GM18861 (cell line): ENCODE results near the gene IGLL5.

ENCODE experiments used
- ATAC-seq: cut with Tn5 transposase; IDR thresholded peaks from one replicate; pipeline ENCODE4 v1.9.1; 2021; ENCODE audit not compliant: unreplicated experiment

Gene IGLL5

DNA sequence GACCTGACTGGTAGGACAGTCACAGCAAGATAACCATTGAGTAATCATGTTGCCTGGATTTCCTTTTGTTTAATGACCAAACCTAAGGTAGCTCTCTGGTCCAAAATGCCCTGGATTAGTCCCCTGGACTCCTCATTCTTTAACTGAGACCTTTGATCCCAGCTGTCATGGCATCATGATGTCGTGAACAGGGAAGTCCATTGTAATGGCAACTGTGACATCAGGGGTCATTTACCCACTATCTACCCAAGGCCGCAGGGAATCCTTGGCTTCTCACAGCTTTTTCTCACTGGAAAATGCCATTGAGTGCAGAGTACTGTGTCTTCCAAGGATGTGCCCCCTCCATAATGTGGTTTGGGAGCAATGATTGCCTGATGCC is 29.1 kb upstream of the IGLL5 start:
- ATAC-seq = no peak

DNA sequence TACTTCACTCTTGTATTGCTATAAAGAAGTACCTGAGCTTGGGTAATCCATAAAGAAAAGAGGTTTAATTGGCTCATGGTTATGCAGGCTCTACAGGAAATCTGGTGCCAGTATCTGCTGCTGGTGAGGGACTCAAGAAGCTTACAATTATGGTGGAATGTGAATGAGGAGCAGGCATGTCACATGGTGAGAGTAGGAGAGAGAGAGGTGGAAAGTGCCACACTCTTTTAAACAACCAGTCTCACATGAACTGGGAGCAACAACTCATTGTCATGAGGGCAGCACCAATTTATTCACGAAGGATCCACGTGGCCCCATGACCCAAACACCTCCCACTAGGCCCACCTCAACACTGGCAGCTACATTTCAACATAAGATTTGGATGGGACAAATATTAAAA is 24.6 kb upstream of the IGLL5 start:
- ATAC-seq = no peak

DNA sequence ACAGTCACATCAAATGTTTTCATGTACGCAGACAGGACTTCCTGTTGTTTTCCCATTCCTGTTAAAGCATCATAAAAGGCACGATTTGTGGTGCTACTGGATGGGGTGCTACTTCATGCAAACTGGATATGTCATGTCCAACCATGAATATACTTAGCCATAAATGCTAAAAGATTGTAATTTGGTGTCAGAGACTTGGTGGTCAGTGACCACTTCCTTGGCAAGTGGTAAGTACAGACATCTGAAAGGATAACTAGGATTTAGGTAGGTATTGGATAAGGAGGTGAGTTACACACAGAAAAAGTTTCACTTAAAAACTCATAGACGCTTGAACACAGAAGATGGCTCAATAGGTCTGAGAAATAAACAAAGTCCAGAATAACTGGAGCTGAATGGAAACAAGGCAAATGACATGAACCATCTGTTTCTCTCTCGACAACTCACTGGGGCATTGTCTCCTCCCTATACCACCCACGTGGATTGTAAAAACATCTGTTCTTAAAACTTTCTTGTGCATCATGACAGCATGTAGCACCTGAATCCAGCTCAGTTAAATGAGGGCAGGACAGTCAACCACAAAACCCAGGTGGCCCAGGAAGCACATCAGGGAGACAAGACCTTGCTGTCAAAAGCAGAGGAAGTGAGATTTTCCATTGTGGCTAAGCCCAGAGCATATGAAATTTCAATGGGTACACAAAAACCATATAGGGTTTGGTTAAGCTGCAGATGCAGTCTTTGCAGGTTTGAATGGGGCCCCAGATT is 22.1 kb upstream of the IGLL5 start:
- ATAC-seq = peak; percentile 65

DNA sequence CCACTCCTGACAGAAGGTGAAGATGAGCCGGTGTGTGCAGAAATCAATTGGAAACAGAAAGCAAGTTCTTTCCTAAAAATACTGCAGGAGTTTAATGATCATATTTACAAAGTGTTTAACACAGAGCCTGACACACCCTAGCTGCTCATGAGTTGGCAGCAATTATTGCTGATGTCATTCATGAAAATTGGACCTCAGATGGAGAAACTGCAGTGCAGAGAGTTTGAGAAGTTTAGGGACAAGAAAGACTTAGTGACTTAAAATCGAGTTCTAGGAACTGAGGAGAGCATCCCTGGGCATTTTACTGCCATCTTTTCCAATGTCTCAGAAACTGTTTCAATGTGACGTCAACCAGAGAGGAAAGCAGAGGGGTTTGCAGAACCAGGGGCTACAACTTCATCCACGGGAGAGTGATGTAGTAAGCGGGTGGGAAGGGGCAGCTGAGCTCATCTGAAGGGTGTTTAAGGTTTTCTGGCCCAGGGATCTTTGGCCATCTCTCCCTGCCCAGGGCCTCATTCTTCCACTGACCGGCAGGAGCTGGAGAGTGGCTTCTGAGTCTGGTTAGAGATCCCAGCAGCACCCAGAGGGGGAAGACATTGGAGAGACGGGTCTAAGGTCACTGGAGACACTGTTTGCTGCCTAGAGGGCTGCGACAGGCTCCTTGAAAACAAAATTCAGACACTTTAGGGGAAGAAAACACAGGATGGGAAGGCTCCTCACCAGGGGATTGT is 21.1 kb upstream of the IGLL5 start:
- ATAC-seq = no peak

DNA sequence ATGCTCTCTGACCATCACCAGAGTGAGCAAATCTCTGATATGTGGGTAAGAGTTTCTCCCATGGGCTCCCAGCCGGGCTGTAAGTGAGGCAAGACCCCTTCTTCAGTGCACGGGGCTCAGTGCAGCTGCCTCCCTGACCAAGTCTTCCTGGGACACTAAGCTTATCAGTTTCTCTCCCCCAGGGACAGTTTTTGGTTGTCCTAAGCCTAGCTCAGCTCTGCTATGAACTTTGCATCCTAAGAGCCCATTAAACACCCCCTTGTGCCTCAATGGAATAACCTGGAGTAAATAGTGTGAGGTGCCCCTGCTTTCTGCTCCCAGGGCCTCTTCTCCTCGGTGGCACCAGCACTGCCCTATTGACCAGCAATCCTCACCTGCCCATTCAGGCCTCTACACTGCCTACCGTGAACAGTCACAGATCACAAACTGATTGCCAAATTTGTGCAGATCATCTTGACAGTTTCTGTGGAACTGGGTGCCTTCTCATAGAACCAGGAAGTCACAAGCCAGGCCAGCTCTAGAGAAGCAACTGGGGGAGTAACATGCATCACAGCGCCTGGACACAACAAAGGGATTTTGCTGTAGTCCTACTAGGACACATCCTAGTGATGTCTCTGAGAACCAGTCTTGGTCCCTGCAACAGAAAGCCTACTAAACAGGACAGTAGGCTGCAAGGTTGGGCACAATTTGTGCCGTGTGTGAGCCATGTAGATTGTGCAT is 19.5 kb upstream of the IGLL5 start:
- no peak for ATAC-seq

GRCh38 chr22:22870577-22871404 is 16.8 kb upstream of the IGLL5 start:
- no peak for ATAC-seq

DNA sequence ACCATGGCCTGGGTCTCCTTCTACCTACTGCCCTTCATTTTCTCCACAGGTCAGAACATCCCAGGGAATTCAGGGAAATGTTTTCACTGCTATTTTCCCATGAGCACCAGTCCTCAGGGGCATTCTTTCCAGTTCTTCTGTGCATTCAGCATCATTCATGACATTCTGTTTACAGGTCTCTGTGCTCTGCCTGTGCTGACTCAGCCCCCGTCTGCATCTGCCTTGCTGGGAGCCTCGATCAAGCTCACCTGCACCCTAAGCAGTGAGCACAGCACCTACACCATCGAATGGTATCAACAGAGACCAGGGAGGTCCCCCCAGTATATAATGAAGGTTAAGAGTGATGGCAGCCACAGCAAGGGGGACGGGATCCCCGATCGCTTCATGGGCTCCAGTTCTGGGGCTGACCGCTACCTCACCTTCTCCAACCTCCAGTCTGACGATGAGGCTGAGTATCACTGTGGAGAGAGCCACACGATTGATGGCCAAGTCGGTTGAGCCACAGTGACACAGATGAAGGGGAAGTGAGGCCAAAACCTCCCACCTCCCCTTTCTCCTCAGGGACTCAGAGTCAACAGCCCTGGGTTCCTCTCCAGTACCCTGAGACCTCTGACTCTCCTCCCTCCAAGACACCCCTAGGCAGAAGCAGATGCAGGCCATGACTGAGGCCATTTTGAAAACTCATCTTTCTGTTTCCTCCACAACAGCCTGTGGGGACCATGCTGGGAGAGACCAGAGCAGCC is 15.9 kb upstream of the IGLL5 start:
- ATAC-seq = no peak

DNA sequence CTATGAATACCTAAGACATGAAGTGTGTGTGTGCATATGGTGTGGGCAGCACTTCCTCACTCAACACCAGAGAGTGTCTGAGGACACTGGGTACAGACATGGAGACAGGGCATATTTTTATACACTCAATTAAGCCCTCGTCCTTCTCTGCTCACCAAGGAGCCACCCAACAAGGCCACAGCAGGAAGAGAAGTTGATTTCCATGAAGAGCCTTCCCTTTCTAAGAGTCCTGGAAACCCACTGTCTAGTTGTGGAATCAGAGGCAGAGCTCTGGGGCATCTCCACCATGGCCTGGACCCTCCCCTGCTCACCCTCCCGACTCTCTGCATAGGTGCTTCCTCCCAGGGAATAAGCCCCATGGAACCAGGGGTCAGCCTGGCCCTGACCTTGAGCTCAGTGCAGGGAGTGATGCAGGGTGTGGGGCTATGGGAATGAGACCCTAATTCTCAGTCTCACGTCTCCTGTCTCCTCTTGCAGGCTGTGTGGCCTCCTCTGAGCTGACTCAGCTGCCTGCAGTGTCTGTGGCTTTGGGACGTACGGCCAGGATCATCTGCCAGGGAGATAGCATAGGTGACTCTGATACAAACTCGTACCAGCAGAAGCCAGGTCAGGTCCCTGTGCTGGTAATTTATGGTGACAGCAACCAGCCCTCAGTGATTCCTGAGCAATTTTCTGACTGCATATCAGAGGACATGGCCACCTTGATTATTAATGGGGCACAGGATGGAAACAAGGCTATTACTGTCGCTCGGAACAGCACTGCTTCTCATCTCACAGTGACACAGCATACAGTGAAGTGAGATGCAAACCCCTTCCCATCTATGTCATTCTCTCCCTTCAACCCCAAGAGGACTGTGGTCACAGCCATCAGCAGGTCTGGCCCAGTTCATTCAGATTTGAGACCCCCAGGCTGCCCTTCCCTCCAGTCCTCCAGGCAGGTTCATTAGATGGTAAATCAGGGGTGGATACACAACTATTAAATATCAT is 14.6 kb upstream of the IGLL5 start:
- no peak for ATAC-seq

DNA sequence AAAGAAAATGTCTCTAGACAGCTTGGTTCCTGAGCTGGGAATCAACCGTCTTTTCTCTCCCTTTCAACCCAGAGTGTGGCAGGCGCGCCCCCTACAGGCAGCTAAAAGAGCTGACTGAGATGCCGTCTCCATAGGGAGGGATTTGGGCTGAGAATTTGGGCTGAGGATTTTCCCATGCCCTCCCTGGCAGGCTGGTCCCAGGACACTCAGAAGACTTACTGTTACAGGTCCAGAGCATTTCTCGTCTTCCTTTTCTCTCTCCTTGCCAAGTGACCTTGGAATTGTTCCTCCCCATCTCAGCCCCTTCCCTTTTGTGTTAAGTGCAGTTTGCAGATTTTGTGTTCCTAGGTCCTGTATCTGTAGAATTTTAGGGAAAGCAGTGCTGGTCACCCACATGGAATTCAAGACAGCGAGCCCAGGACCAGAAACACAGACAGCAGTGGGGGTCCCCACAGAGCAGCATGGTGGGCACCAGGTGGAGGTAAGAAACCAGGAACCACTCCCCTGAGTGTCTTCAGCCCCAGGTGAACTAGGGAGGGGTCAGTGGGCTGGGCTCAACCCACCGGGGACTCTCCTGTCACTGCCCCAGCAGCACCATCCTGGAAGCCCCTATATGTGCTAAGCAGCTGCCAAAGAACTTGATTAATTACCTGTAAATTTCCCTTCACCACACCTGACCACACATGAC is 9.9 kb upstream of the IGLL5 start:
- ATAC-seq = no peak

- ATAC-seq = no peak
Observed at GRCh38 chr22:22878211-22878570, 9.4 kb upstream of the IGLL5 start.

- ATAC-seq = no peak
Observed at GRCh38 chr22:22878801-22879674, 8.6 kb upstream of the IGLL5 start.

GRCh38 chr22:22879675-22880155 is 7.9 kb upstream of the IGLL5 start:
- no peak for ATAC-seq

DNA sequence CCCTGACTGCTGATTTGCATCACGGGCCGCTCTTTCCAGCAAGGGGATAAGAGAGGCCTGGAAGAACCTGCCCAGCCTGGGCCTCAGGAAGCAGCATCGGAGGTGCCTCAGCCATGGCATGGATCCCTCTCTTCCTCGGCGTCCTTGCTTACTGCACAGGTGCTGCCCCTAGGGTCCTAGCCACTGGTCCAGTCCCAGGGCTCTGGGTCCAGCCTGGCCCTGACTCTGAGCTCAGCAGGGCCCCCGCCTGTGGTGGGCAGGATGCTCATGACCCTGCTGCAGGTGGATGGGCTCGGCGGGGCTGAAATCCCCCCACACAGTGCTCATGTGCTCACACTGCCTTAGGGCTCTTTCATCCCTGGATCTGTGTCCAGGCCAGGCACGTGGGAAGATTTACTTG is 7.0 kb upstream of the IGLL5 start:
- ATAC-seq = no peak

GRCh38 chr22:22881116-22882000 is 6.3 kb upstream of the IGLL5 start:
- ATAC-seq = no peak

- no peak for ATAC-seq
Observed at GRCh38 chr22:22882033-22882717, 5.4 kb upstream of the IGLL5 start.

DNA sequence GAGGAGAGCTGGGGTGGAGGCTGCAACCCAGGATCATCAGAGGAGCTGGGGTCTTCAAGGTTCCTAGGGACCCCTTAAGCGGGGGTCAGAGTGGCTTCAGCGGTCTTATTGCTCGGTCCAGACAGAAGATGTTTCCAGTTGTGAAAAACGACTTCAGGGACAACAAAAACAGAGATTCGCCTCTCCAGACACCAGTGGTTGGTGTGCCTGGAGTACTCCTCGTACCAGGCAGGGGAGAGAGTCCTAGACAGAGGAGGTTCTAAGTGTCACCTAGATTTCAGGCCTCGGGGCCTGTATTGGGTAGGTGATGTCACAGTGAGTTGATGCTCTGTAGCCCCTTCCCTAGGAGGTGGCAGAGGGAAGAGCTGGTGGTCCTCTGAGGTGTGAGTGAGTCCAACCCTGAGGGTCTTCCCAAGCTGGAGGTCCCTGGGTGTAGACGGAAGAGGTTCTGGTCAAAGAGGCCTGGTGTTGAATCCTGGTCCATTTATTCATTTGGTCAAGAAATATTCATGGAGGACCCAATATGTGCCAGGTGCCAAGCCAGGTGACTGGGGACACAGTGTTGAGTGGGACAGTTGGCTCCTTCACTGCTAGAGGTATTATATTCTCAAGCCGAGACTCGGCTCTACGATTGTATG is 4.4 kb upstream of the IGLL5 start:
- ATAC-seq = no peak
